HEK293T (cell line): ENCODE results near the gene GAL3ST1.
"Not testable (repeated sequence)": the region's sequence is repeated elsewhere in the genome, so short reads cannot be mapped to it uniquely, and the experiment has no call there.

Source experiments
- CTCF ChIA-PET: fragments of 350-600 bp; formaldehyde crosslinking; extraction: SDS; loops from one replicate; lab custom pipeline; 2021; ENCODE audit warnings: antibody characterized with exemption, inconsistent platforms; lab: Yijun Ruan, JAX
- POLR2A ChIA-PET: fragments of 350-600 bp; formaldehyde crosslinking; extraction: SDS; loops from one replicate; lab custom pipeline; 2020; ENCODE audit warnings: antibody characterized with exemption, inconsistent platforms; lab: Yijun Ruan, JAX
- DNase-seq: peaks from one replicate; pipeline ENCODE4 v3.0.0; 2012; ENCODE audit warnings: mixed read lengths; ENCODE audit errors: extremely low spot score
- ARNT ChIP-seq: fragments of 450-650 bp; IDR thresholded peaks from 2 replicates; pipeline ENCODE4 v1.6.1; 2017; ENCODE audit warnings: mild to moderate bottlenecking
- BHLHE40 ChIP-seq: fragments of 450-650 bp; IDR thresholded peaks from 2 replicates; pipeline ENCODE4 v1.6.1; 2016; ENCODE audit warnings: mild to moderate bottlenecking, moderate library complexity, borderline replicate concordance
- CTBP1 ChIP-seq: fragments of 450-650 bp; IDR thresholded peaks from 2 replicates; pipeline ENCODE4 v1.6.1; 2016; ENCODE audit warnings: borderline replicate concordance
- ELF4 ChIP-seq: fragments of 450-650 bp; IDR thresholded peaks from 2 replicates; pipeline ENCODE4 v1.6.1; 2017; ENCODE audit warnings: antibody characterized with exemption
- FOXA1 ChIP-seq: fragments of 450-650 bp; IDR thresholded peaks from 2 replicates; pipeline ENCODE4 v1.6.1; 2016; ENCODE audit warnings: mild to moderate bottlenecking
- FOXK2 ChIP-seq: fragments of 450-650 bp; IDR thresholded peaks from 2 replicates; pipeline ENCODE4 v1.6.1; 2016; ENCODE audit warnings: mild to moderate bottlenecking
- FOXM1 ChIP-seq: fragments of 450-650 bp; IDR thresholded peaks from 2 replicates; pipeline ENCODE4 v1.6.1; 2017; ENCODE audit warnings: mild to moderate bottlenecking, borderline replicate concordance
- HDGF ChIP-seq: fragments of 450-650 bp; IDR thresholded peaks from 2 replicates; pipeline ENCODE4 v1.6.1; 2017; ENCODE audit warnings: antibody characterized with exemption, borderline replicate concordance
- L3MBTL2 ChIP-seq: fragments of 450-650 bp; conservative IDR thresholded peaks from 2 replicates; pipeline ENCODE4 v1.6.1; 2016; ENCODE audit warnings: mild to moderate bottlenecking
- LEF1 ChIP-seq: fragments of 450-650 bp; IDR thresholded peaks from 2 replicates; pipeline ENCODE4 v1.6.1; 2017; ENCODE audit warnings: mild to moderate bottlenecking, borderline replicate concordance
- NFRKB ChIP-seq: fragments of 450-650 bp; IDR thresholded peaks from 2 replicates; pipeline ENCODE4 v1.6.1; 2016; ENCODE audit warnings: mild to moderate bottlenecking, moderate library complexity
- PKNOX1 ChIP-seq: fragments of 450-650 bp; IDR thresholded peaks from 2 replicates; pipeline ENCODE4 v1.6.1; 2016
- SP1 ChIP-seq: fragments of 450-650 bp; IDR thresholded peaks from 2 replicates; pipeline ENCODE4 v1.6.1; 2017
- SUZ12 ChIP-seq: fragments of 450-650 bp; IDR thresholded peaks from 2 replicates; pipeline ENCODE4 v1.6.1; 2016; ENCODE audit warnings: mild to moderate bottlenecking
- TARDBP ChIP-seq: fragments of 450-650 bp; IDR thresholded peaks from 2 replicates; pipeline ENCODE4 v1.6.1; 2016
- ZNF384 ChIP-seq: fragments of 450-650 bp; IDR thresholded peaks from 2 replicates; pipeline ENCODE4 v1.6.1; 2016

Gene GAL3ST1

GRCh38 chr22:30561402-30562189 lies 12.9 kb downstream of the GAL3ST1 start:
- ChIA-PET CTCF (interaction anchor here (0.5 kb wide), 1 partner anchor 1121 kb away, joined by 4 read pairs; no protein-coding TSS in a partner anchor), POLR2A (no interaction called here)
- no peak for DNase-seq
- no peak for TF ChIP-seq ZNF384
- TF ChIP-seq SUZ12, result no peak
- TF ChIP-seq CTBP1, result no peak
- no peak for TF ChIP-seq L3MBTL2
- no peak for TF ChIP-seq FOXM1
- TF ChIP-seq LEF1, result no peak
- no peak for TF ChIP-seq FOXA1
- no peak for TF ChIP-seq FOXK2
- TF ChIP-seq PKNOX1, result no peak

- DNase-seq, result peak; percentile 55
- peak; percentile 81 for TF ChIP-seq PKNOX1
- POLR2A ChIA-PET, CTCF ChIA-PET: not testable (repeated sequence)
Measured at GRCh38 chr22:30560643-30561202, 13.7 kb downstream of the GAL3ST1 start.

- TF ChIP-seq CTBP1 (no peak), TARDBP (no peak), FOXA1 (no peak), PKNOX1 (no peak), ARNT (no peak), ELF4 (no peak), ZNF384 (no peak), BHLHE40 (no peak), SUZ12 (no peak), NFRKB (no peak), SP1 (no peak)
- POLR2A ChIA-PET, result no interaction called here
- CTCF ChIA-PET, result no interaction called here
- DNase-seq, result no peak
Measured at GRCh38 chr22:30559889-30560288, 14.6 kb downstream of the GAL3ST1 start.

- ChIA-PET POLR2A (no interaction called here), CTCF (interaction anchor here (1.0 kb wide), 1 partner anchor 655 kb away, joined by 3 read pairs; no protein-coding TSS in a partner anchor)
- no peak for DNase-seq
- no peak for TF ChIP-seq NFRKB
Measured at GRCh38 chr22:30557243-30557642, 17.2 kb downstream of the GAL3ST1 start.

- ChIA-PET CTCF (no interaction called here), POLR2A (no interaction called here)
- TF ChIP-seq FOXA1 (no peak), LEF1 (no peak), SUZ12 (no peak), NFRKB (no peak), ZNF384 (no peak), SP1 (no peak), ARNT (no peak), TARDBP (no peak), PKNOX1 (no peak), CTBP1 (no peak), ELF4 (no peak), BHLHE40 (no peak), HDGF (no peak), FOXM1 (no peak), FOXK2 (no peak), L3MBTL2 (no peak)
- DNase-seq, result no peak
Measured at GRCh38 chr22:30556388-30556787, 18.1 kb downstream of the GAL3ST1 start.
